Measurements from ENCODE around the gene HLCS. TPM values are rescaled to one million over a fixed set of nuclear protein-coding genes. Genes with fewer than 3 reads are reported as not detected.
"Not testable (repeated sequence)": the region's sequence is repeated elsewhere in the genome, so short reads cannot be mapped to it uniquely, and the experiment has no call there.

HLCS gene
- polyA plus RNA-seq: 10.7 TPM

DNA sequence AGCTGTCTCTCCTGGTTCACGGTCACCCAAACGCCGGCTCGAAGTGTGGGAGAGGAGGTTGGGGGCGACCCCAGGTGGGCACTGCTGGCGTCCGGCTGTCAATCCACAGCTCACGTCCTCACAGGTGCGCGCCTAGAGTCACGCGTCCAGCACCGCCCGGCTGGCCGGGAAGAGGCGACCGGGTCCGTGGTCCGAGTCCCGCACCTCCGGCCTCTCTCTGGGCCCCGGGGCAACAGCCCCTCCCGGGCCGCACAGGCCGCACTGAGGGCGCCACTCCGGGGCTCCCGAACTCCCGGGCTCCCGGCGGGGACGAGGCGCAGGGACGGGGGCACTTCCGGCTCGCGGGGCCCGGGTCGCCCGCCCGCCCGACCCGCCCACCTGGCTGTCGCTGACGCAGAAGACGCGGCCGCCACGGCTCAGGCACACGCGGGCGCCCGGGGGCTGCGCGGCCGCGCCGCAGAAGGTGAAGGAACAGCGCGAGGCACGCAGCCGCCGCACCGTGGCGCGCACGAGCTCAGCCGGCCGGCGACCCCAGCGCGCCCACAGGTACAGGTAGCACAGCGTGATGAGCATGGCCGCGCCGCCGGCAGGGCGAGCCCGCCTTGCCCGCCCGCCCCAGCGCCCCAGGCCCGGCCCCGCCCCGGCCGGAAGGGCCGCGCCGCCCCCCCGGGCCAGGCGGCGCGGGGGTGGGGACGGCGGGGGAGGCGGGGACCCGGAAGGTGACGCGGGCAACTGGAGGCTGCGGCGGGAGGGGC is at the start of gene HLCS:
HLCS (minus strand) TSS at position 604 of the 755 bp plus-strand sequence; CDS start at position 573, 31 bp downstream.
- Mint-ChIP-seq H3K27ac (peak within 1 kb of the TSS; percentile 92 to 97 (median 95)), H3K9me3 (no peaks in the 10 kb centered on the region), H3K36me3 (peaks cover 4% of the 10 kb centered on the region), H3K4me1 (peaks cover 11 to 17% (median 14%) of the 10 kb centered on the region in 3 donors), H3K4me3 (peak within 1 kb of the TSS; percentile 84 to 92 (median 88)), H3K27me3 (no peaks in the 10 kb centered on the region)

GRCh38 chr21:37009740-37010341 is 43.4 kb upstream of the HLCS start:
- no peaks in the 10 kb centered on the region for H3K9me3 Mint-ChIP-seq
- peaks cover 6 to 24% (median 13%) of the 10 kb centered on the region in 3 donors for H3K4me1 Mint-ChIP-seq
- peak overlapping the region; percentile 52 to 87 (median 81) for H3K4me3 Mint-ChIP-seq
- peaks cover 2% of the 10 kb centered on the region for H3K36me3 Mint-ChIP-seq
- H3K27ac Mint-ChIP-seq: no peak overlapping the region
- H3K27me3 Mint-ChIP-seq: peaks cover 39% of the 10 kb centered on the region

GRCh38 chr21:37008724-37009123 is 42.3 kb upstream of the HLCS start:
- Mint-ChIP-seq H3K4me1 (peaks cover 6 to 24% (median 13%) of the 10 kb centered on the region in 3 donors), H3K4me3 (no peak overlapping the region), H3K36me3 (no peaks in the 10 kb centered on the region), H3K27me3 (peaks cover 39% of the 10 kb centered on the region), H3K9me3 (no peaks in the 10 kb centered on the region), H3K27ac (no peak overlapping the region)

DNA sequence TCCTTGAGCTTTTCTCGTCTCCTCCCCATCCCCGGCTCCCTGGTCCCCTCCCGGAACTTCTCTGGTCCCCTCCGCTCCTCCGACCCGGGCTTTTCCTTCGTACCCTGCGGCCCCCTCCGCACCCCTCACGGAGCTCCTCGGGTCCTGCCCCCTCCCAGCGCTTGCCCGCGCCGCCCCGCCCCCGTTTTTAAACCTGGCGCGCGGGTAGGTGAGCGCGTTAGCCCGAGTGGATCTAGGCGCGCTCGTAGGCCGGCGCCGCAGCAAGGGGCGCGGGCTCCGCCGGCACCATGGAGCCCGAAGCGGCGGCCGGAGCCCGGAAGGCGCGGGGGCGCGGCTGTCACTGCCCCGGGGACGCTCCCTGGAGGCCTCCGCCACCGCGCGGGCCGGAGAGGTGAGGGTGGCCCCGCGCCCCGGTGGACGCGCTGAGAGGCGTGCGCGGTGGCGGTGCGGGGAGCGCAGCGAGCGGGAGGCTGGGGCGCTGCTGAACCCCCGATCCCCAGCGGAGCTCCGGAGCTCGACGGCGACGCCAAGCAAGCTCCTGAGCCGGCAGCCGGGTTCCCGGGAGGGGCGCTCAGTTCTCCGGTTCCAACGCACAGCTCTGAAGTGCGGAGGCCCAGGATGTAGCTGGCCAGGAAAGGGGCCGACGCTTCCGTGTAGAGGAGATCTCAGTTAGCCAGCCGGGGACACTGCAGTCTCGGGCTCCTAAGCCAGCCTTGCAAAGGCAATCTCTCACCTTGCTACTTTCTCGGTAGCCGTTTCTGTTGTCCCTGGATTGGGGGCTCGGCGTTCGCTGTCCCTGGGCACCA is 40.2 kb upstream of the HLCS start, which contains the start of gene RIPPLY3:
RIPPLY3 (plus strand) TSS at position 217 of the 806 bp plus-strand sequence; CDS start at position 288, 71 bp downstream.
- peaks cover 28% of the 10 kb centered on the region for H3K27me3 Mint-ChIP-seq
- H3K4me3 Mint-ChIP-seq: peak within 1 kb of the TSS; percentile 57 to 92 (median 71)
- peaks cover 5 to 26% (median 13%) of the 10 kb centered on the region in 3 donors for H3K4me1 Mint-ChIP-seq
- no peaks in the 10 kb centered on the region for H3K9me3 Mint-ChIP-seq
- no peak within 1 kb of the TSS for H3K27ac Mint-ChIP-seq
- H3K36me3 Mint-ChIP-seq: no peaks in the 10 kb centered on the region

DNA sequence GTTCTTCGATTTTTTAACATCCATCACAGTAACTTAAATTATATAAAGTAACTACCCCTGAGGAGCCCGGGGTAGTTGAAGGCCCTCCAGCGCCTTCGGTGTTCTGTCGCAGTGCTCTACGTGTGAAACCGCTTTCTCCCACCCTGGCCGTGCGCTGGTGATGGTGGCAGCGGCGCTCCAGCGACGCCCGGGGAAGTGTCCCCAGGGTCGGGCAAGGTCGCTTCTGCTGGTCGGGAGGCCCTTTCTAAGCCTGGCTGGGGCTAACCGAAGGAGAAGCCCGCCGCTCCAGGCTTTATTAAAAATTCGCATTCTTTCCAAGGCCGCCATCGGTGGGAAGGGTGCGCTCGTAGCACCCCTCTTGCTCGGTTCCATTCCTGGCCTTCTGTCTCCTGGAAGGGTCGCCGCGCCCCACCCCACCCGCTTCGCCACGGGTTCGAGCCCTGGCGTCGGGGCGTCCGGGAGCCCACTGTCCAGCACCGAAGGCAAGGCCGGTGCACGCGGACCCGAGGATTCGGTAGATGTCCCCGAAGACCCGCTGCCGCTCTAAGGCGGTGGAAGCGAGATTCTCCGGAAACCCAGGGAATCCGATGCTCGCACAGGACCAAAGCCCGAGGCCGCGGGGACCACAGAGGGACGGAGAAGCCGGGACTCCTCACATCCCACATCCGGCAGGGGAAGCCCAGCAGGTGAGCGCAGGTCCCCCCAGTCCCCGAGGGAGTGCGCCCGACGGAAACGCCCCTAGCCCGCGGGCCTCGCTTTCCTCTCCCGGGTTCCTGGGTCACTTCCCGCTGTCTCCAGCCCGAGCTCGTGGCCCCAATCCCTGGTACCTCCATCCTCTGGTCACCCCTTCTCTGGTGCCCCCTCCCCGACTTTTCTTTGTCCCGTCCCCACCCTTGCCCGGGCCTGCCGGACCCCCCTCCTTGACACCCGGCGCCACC is 39.3 kb upstream of the HLCS start:
- Mint-ChIP-seq H3K4me1 (peaks cover 6 to 31% (median 18%) of the 10 kb centered on the region in 3 donors), H3K36me3 (no peaks in the 10 kb centered on the region), H3K4me3 (peak overlapping the region in 3 of 4 donors; percentile 38 to 78 (median 58))

DNA sequence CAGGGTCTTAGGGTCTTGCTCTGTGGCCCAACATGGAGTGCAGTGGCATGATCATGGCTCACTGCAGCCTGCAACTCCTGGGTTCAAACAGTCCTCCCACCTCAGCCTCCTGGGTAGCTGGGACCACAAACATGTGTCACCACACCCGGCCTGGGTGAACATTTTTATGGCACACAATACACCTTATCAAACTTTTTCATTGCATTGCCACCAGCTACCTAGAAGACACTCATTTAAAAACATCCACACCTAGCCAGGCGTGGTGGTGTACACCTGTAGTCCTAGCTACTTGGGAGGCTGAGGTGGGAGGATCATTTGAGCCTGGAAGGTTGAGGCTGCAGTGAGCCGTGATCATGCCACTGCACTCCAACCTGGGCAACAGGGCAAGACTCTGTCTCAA is 37.4 kb upstream of the HLCS start:
- H3K4me3 Mint-ChIP-seq, H3K36me3 Mint-ChIP-seq, H3K9me3 Mint-ChIP-seq, H3K27ac Mint-ChIP-seq: not testable (repeated sequence)
- peaks cover 3 to 24% (median 10%) of the 10 kb centered on the region in 3 donors for H3K4me1 Mint-ChIP-seq
- H3K27me3 Mint-ChIP-seq: peaks cover 13% of the 10 kb centered on the region

More for the DNA sequence above, 39.3 kb upstream of the HLCS start:
- H3K27ac Mint-ChIP-seq: no peak overlapping the region
- peaks cover 25% of the 10 kb centered on the region for H3K27me3 Mint-ChIP-seq
- no peaks in the 10 kb centered on the region for H3K9me3 Mint-ChIP-seq

DNA sequence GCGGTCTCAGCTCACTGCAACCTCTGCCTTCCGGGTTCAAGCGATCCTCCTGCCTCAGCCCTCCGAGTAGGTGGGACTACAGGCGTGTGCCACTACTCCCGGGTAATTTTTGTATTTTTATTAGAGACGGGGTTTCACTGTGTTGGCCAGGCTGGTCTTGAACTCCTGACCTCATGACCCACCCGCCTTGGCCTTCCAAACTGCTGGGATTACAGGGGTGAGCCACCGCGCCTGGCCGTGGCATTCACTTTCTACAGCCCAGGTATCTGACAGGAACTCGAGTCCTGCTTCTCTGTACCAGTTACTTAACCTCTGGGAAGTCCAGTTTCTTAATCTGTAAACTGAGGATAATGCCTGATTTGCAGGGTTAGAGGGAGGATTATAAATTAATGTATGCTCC is 36.4 kb upstream of the HLCS start:
- H3K4me3 Mint-ChIP-seq, H3K27ac Mint-ChIP-seq, H3K9me3 Mint-ChIP-seq, H3K36me3 Mint-ChIP-seq, H3K27me3 Mint-ChIP-seq: not testable (repeated sequence)
- H3K4me1 Mint-ChIP-seq: peaks cover 3 to 24% (median 10%) of the 10 kb centered on the region in 3 donors

GRCh38 chr21:37001441-37001840 is 35.0 kb upstream of the HLCS start:
- Mint-ChIP-seq H3K36me3 (no peaks in the 10 kb centered on the region), H3K9me3 (peaks cover 0 to 4% (median 0%) of the 10 kb centered on the region in 3 donors), H3K4me3 (peak overlapping the region in 2 of 4 donors; percentile 14 to 56), H3K27me3 (no peaks in the 10 kb centered on the region), H3K27ac (no peak overlapping the region), H3K4me1 (peaks cover 2 to 20% (median 7%) of the 10 kb centered on the region in 3 donors)

GRCh38 chr21:37000381-37000780 is 33.9 kb upstream of the HLCS start:
- H3K27ac Mint-ChIP-seq: no peak overlapping the region

DNA sequence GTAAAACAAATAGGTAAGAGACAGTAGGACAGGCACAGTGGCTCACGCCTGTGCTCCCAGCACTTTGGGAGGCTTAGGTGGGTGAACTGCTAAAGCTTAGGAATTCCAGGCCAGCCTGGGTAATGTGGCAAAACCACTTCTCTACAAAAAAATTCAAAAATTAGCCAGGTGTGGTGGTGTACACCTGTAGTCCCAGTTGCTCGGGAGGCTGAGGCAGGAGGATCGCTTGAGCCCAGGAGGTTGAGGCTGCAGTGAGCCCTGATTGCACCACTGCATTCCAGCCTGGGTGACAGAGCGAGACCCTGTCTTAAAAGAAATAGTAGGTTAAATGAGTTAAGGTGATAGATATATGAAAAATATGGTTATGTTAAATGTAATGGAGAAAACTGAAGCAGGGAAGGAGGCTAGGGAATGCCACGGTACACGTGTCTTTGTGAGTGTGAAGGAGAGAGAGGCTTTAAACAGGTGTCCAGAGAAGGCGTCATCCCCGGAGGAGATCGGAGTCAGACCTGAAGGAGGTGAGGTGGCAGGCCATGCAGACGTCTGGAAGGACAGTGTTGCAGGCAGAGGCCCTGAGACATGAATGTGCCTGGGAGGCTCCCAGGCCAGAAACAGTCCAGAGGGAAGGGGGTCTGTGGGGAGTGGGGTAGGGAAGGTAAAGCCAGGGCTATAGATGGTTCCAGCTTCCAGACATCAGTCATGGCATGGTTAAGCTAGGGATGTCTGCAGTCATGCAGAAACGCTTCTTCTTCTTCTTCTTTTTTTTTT is 32.8 kb upstream of the HLCS start:
- no peaks in the 10 kb centered on the region for H3K27me3 Mint-ChIP-seq
- peaks cover 2 to 20% (median 7%) of the 10 kb centered on the region in 3 donors for H3K4me1 Mint-ChIP-seq
- H3K4me3 Mint-ChIP-seq: no peak overlapping the region
- H3K36me3 Mint-ChIP-seq: no peaks in the 10 kb centered on the region
- H3K27ac Mint-ChIP-seq: peak overlapping the region in 1 of 3 donors; percentile 18
- peaks cover 0 to 4% (median 0%) of the 10 kb centered on the region in 3 donors for H3K9me3 Mint-ChIP-seq

More at GRCh38 chr21:37000381-37000780, 33.9 kb upstream of the HLCS start:
- Mint-ChIP-seq H3K4me3 (no peak overlapping the region), H3K36me3 (no peaks in the 10 kb centered on the region), H3K4me1 (peaks cover 2 to 20% (median 7%) of the 10 kb centered on the region in 3 donors), H3K27me3 (no peaks in the 10 kb centered on the region), H3K9me3 (peaks cover 0 to 4% (median 0%) of the 10 kb centered on the region in 3 donors)

DNA sequence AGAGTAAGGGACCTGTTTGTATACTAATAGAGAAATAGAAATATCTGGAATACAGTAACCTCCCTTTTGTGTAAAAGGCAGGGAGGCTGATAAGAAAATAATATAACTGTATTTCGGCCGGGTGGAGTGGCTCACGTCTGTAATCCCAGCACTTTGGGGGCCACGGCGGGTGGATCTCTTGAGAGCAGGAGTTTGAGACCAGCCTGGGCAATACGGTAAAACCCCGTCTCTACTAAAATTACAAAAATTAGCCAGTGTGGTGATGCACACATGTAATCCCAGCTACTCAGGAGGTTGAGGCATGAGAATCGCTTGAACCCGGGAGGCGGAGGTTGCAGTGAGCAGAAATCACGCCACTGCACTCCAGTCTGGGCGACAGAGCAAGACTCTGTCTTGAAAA is 28.8 kb upstream of the HLCS start:
- not testable (repeated sequence) for H3K4me1 Mint-ChIP-seq, H3K27me3 Mint-ChIP-seq, H3K9me3 Mint-ChIP-seq, H3K4me3 Mint-ChIP-seq, H3K27ac Mint-ChIP-seq, H3K36me3 Mint-ChIP-seq

GRCh38 chr21:36994501-36995158 is 28.2 kb upstream of the HLCS start:
- no peaks in the 10 kb centered on the region for H3K27me3 Mint-ChIP-seq
- H3K27ac Mint-ChIP-seq: peak overlapping the region in 1 of 3 donors; percentile 46
- no peaks in the 10 kb centered on the region for H3K36me3 Mint-ChIP-seq
- H3K4me1 Mint-ChIP-seq: peaks cover 0 to 4% (median 3%) of the 10 kb centered on the region in 3 donors
- no peaks in the 10 kb centered on the region for H3K9me3 Mint-ChIP-seq
- peak overlapping the region; percentile 29 to 76 (median 48) for H3K4me3 Mint-ChIP-seq

GRCh38 chr21:36992671-36993070 is 26.2 kb upstream of the HLCS start:
- H3K27me3 Mint-ChIP-seq: no peaks in the 10 kb centered on the region
- H3K4me1 Mint-ChIP-seq: peaks cover 1 to 8% (median 3%) of the 10 kb centered on the region in 3 donors
- H3K27ac Mint-ChIP-seq: no peak overlapping the region
- H3K9me3 Mint-ChIP-seq: no peaks in the 10 kb centered on the region
- no peak overlapping the region for H3K4me3 Mint-ChIP-seq
- H3K36me3 Mint-ChIP-seq: no peaks in the 10 kb centered on the region
